ENCODE results near the gene HLA-DQB1. TPM values are rescaled to one million over a fixed set of nuclear protein-coding genes. Genes with fewer than 3 reads are reported as not detected.
"Not testable (repeated sequence)": the region's sequence is repeated elsewhere in the genome, so short reads cannot be mapped to it uniquely, and the experiment has no call there.

HLA-DQB1 gene
- polyA plus RNA-seq, 4 donors, result 23.5 to 181 (median 85.8) TPM

- DNase-seq; H3K36me3 ChIP-seq (ENCODE audit: control insufficient read depth in 3 of 3, insufficient read depth in 2 of 3, low read depth in 1 of 3, low read length in 3 of 3); H3K4me1 ChIP-seq (ENCODE audit: control insufficient read depth in 3 of 3, insufficient read depth in 2 of 3, low read depth in 1 of 3, low read length in 2 of 3); H3K4me3 ChIP-seq (ENCODE audit: low read depth in 1 of 3, low read length in 3 of 3); H3K27ac ChIP-seq (ENCODE audit: low read depth in 1 of 3, low read length in 2 of 3); FAIRE-seq; H3K27me3 ChIP-seq (ENCODE audit: control insufficient read depth in 3 of 3, insufficient read depth in 3 of 3, low read length in 3 of 3); H3K9me3 ChIP-seq (ENCODE audit: control insufficient read depth in 2 of 2, insufficient read depth in 1 of 2, low read depth in 1 of 2, low read length in 1 of 2): not testable (repeated sequence)
- WGBS, 3 donors, result 60 to 96% (median 78%) methylated on average over 2 of the region's 13 CpGs
Measured at GRCh38 chr6:32629793-32630192, 36.7 kb downstream of the HLA-DQB1 start.

GRCh38 chr6:32627831-32628230 lies 38.6 kb downstream of the HLA-DQB1 start:
- no peaks in the 10 kb centered on the region for H3K27me3 ChIP-seq (ENCODE audit: control insufficient read depth in 3 of 3, insufficient read depth in 3 of 3, low read length in 3 of 3)
- H3K9me3 ChIP-seq (ENCODE audit: control insufficient read depth in 2 of 2, insufficient read depth in 1 of 2, low read depth in 1 of 2, low read length in 1 of 2), result no peaks in the 10 kb centered on the region
- no peaks in the 10 kb centered on the region for H3K4me1 ChIP-seq (ENCODE audit: control insufficient read depth in 3 of 3, insufficient read depth in 2 of 3, low read depth in 1 of 3, low read length in 2 of 3)
- DNase-seq, result no peak
- WGBS, 3 donors, result 25 to 29% (median 27%) methylated on average over 3 of the region's 3 CpGs
- H3K36me3 ChIP-seq (ENCODE audit: control insufficient read depth in 3 of 3, insufficient read depth in 2 of 3, low read depth in 1 of 3, low read length in 3 of 3), result no peaks in the 10 kb centered on the region
- H3K27ac ChIP-seq (ENCODE audit: low read depth in 1 of 3, low read length in 2 of 3), result no peak overlapping the region
- no peak overlapping the region for H3K4me3 ChIP-seq (ENCODE audit: low read depth in 1 of 3, low read length in 3 of 3)
- no peak for FAIRE-seq

DNA sequence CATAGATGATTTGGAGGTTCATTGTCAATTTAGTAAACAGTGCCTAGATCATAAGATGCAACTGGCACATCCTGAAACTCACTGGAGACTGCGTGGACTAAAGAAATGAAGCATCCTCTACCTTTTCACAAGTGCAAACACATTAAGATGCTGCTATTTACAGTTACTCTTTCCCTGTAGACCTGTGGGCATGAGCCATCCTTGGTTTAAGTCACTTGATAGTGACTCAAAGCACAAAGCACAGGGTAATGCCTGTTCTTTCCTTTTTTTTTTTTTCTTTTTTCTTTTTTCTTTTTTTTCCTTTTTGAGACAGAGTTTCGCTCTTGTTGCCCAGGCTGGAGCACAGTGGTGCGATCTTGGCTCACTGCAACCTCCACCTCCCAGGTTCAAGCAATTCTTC lies 39.2 kb downstream of the HLA-DQB1 start:
- no peak overlapping the region for H3K27ac ChIP-seq (ENCODE audit: low read depth in 1 of 3, low read length in 2 of 3)
- H3K36me3 ChIP-seq (ENCODE audit: control insufficient read depth in 3 of 3, insufficient read depth in 2 of 3, low read depth in 1 of 3, low read length in 3 of 3), result no peaks in the 10 kb centered on the region
- H3K4me1 ChIP-seq (ENCODE audit: control insufficient read depth in 3 of 3, insufficient read depth in 2 of 3, low read depth in 1 of 3, low read length in 2 of 3), result no peaks in the 10 kb centered on the region
- H3K27me3 ChIP-seq (ENCODE audit: control insufficient read depth in 3 of 3, insufficient read depth in 3 of 3, low read length in 3 of 3), result no peaks in the 10 kb centered on the region
- 0% methylated on average over 1 of the region's 3 CpGs for WGBS, 3 donors
- H3K9me3 ChIP-seq (ENCODE audit: control insufficient read depth in 2 of 2, insufficient read depth in 1 of 2, low read depth in 1 of 2, low read length in 1 of 2), result no peaks in the 10 kb centered on the region
- DNase-seq (no peak), FAIRE-seq (no peak)
- H3K4me3 ChIP-seq (ENCODE audit: low read depth in 1 of 3, low read length in 3 of 3), result no peak overlapping the region

- no peaks in the 10 kb centered on the region for H3K9me3 ChIP-seq (ENCODE audit: control insufficient read depth in 2 of 2, insufficient read depth in 1 of 2, low read depth in 1 of 2, low read length in 1 of 2)
- H3K4me3 ChIP-seq (ENCODE audit: low read depth in 1 of 3, low read length in 3 of 3), result no peak overlapping the region
- WGBS, 3 donors, result 20 to 22% (median 20%) methylated on average over 5 of the region's 5 CpGs
- H3K4me1 ChIP-seq (ENCODE audit: control insufficient read depth in 3 of 3, insufficient read depth in 2 of 3, low read depth in 1 of 3, low read length in 2 of 3), result no peaks in the 10 kb centered on the region
- H3K36me3 ChIP-seq (ENCODE audit: control insufficient read depth in 3 of 3, insufficient read depth in 2 of 3, low read depth in 1 of 3, low read length in 3 of 3), result no peaks in the 10 kb centered on the region
- H3K27ac ChIP-seq (ENCODE audit: low read depth in 1 of 3, low read length in 2 of 3), result no peak overlapping the region
- DNase-seq (no peak), FAIRE-seq (no peak)
- no peaks in the 10 kb centered on the region for H3K27me3 ChIP-seq (ENCODE audit: control insufficient read depth in 3 of 3, insufficient read depth in 3 of 3, low read length in 3 of 3)
Measured at GRCh38 chr6:32625137-32625536, 41.3 kb downstream of the HLA-DQB1 start.

GRCh38 chr6:32624565-32624964 lies 41.9 kb downstream of the HLA-DQB1 start:
- H3K4me3 ChIP-seq (ENCODE audit: low read depth in 1 of 3, low read length in 3 of 3), result no peak overlapping the region
- FAIRE-seq, result no peak
- DNase-seq, result no peak
- no peak overlapping the region for H3K27ac ChIP-seq (ENCODE audit: low read depth in 1 of 3, low read length in 2 of 3)
- H3K9me3 ChIP-seq (ENCODE audit: control insufficient read depth in 2 of 2, insufficient read depth in 1 of 2, low read depth in 1 of 2, low read length in 1 of 2), result no peaks in the 10 kb centered on the region
- WGBS, 3 donors, result 0 to 9% (median 0%) methylated on average over 1 of the region's 3 CpGs
- H3K36me3 ChIP-seq (ENCODE audit: control insufficient read depth in 3 of 3, insufficient read depth in 2 of 3, low read depth in 1 of 3, low read length in 3 of 3), result no peaks in the 10 kb centered on the region
- no peaks in the 10 kb centered on the region for H3K4me1 ChIP-seq (ENCODE audit: control insufficient read depth in 3 of 3, insufficient read depth in 2 of 3, low read depth in 1 of 3, low read length in 2 of 3)
- H3K27me3 ChIP-seq (ENCODE audit: control insufficient read depth in 3 of 3, insufficient read depth in 3 of 3, low read length in 3 of 3), result no peaks in the 10 kb centered on the region

GRCh38 chr6:32623693-32624092 lies 42.8 kb downstream of the HLA-DQB1 start:
- Histone ChIP-seq H3K4me1 (ENCODE audit: control insufficient read depth in 3 of 3, insufficient read depth in 2 of 3, low read depth in 1 of 3, low read length in 2 of 3) (no peaks in the 10 kb centered on the region), H3K4me3 (ENCODE audit: low read depth in 1 of 3, low read length in 3 of 3) (no peak overlapping the region), H3K36me3 (ENCODE audit: control insufficient read depth in 3 of 3, insufficient read depth in 2 of 3, low read depth in 1 of 3, low read length in 3 of 3) (no peaks in the 10 kb centered on the region), H3K9me3 (ENCODE audit: control insufficient read depth in 2 of 2, insufficient read depth in 1 of 2, low read depth in 1 of 2, low read length in 1 of 2) (no peaks in the 10 kb centered on the region), H3K27me3 (ENCODE audit: control insufficient read depth in 3 of 3, insufficient read depth in 3 of 3, low read length in 3 of 3) (no peaks in the 10 kb centered on the region), H3K27ac (ENCODE audit: low read depth in 1 of 3, low read length in 2 of 3) (no peak overlapping the region)
- FAIRE-seq (no peak), DNase-seq (no peak)

DNA sequence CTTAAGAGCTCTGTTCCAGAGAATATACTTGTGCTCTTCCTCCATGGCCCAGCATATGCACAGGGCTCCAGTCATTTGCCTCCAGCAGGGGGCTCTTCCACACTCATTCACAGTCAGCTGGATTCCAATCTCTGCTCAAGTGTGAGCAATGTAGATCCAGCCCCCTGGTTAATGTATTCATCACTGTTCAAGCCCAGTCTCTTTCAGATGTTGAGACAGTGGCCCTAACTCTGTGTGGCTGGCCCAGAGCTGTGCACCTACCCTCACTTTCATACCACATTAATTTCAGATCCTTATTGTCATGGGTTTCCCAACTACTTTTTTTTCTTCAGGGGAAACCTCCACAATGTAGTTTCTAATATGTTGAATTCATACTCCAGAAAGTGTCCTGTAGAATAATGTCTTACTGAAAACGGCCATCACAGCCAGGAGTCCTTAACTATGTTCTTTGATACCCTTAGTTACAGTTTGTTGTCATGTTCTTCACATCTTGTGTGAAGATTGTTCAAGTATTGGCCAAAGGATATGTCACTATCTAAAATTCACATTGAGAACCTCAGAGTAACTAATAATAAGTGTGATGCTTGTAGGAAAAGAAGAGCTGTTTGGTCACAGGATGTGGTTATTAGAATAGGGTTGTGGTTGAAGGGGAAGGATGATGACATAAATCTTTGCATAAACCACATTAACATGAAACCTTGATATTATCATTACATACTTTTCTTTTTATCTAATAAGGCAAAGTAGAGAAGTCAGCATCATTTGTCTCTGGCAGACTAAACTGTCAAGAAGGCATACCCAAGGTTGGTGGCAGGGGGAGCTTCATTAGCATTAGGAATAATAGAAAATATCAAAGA lies 43.7 kb downstream of the HLA-DQB1 start:
- no peak overlapping the region for H3K27ac ChIP-seq (ENCODE audit: low read depth in 1 of 3, low read length in 2 of 3)
- no peaks in the 10 kb centered on the region for H3K9me3 ChIP-seq (ENCODE audit: control insufficient read depth in 2 of 2, insufficient read depth in 1 of 2, low read depth in 1 of 2, low read length in 1 of 2)
- H3K4me1 ChIP-seq (ENCODE audit: control insufficient read depth in 3 of 3, insufficient read depth in 2 of 3, low read depth in 1 of 3, low read length in 2 of 3), result no peaks in the 10 kb centered on the region
- WGBS, 3 donors, result 0 to 54% (median 3%) methylated on average over 1 of the region's 1 CpG
- H3K27me3 ChIP-seq (ENCODE audit: control insufficient read depth in 3 of 3, insufficient read depth in 3 of 3, low read length in 3 of 3), result no peaks in the 10 kb centered on the region
- no peak overlapping the region for H3K4me3 ChIP-seq (ENCODE audit: low read depth in 1 of 3, low read length in 3 of 3)
- peak; percentile 26 for FAIRE-seq
- H3K36me3 ChIP-seq (ENCODE audit: control insufficient read depth in 3 of 3, insufficient read depth in 2 of 3, low read depth in 1 of 3, low read length in 3 of 3), result no peaks in the 10 kb centered on the region
- DNase-seq, result peak; percentile 49 to 64

- Histone ChIP-seq H3K27ac (ENCODE audit: low read depth in 1 of 3, low read length in 2 of 3) (no peak overlapping the region), H3K27me3 (ENCODE audit: control insufficient read depth in 3 of 3, insufficient read depth in 3 of 3, low read length in 3 of 3) (no peaks in the 10 kb centered on the region), H3K9me3 (ENCODE audit: control insufficient read depth in 2 of 2, insufficient read depth in 1 of 2, low read depth in 1 of 2, low read length in 1 of 2) (no peaks in the 10 kb centered on the region), H3K36me3 (ENCODE audit: control insufficient read depth in 3 of 3, insufficient read depth in 2 of 3, low read depth in 1 of 3, low read length in 3 of 3) (no peaks in the 10 kb centered on the region), H3K4me1 (ENCODE audit: control insufficient read depth in 3 of 3, insufficient read depth in 2 of 3, low read depth in 1 of 3, low read length in 2 of 3) (no peaks in the 10 kb centered on the region), H3K4me3 (ENCODE audit: low read depth in 1 of 3, low read length in 3 of 3) (no peak overlapping the region)
- FAIRE-seq (no peak), DNase-seq (no peak)
- WGBS, 3 donors, result 31 to 44% (median 43%) methylated on average over 3 of the region's 3 CpGs
Measured at GRCh38 chr6:32621372-32621771, 45.1 kb downstream of the HLA-DQB1 start.

GRCh38 chr6:32617751-32618150 lies 48.7 kb downstream of the HLA-DQB1 start:
- 52 to 97% (median 54%) methylated on average over 1 of the region's 1 CpG for WGBS, 3 donors
- Histone ChIP-seq H3K4me1 (ENCODE audit: control insufficient read depth in 3 of 3, insufficient read depth in 2 of 3, low read depth in 1 of 3, low read length in 2 of 3) (no peaks in the 10 kb centered on the region), H3K27ac (ENCODE audit: low read depth in 1 of 3, low read length in 2 of 3) (no peak overlapping the region), H3K4me3 (ENCODE audit: low read depth in 1 of 3, low read length in 3 of 3) (no peak overlapping the region), H3K9me3 (ENCODE audit: control insufficient read depth in 2 of 2, insufficient read depth in 1 of 2, low read depth in 1 of 2, low read length in 1 of 2) (no peaks in the 10 kb centered on the region), H3K27me3 (ENCODE audit: control insufficient read depth in 3 of 3, insufficient read depth in 3 of 3, low read length in 3 of 3) (no peaks in the 10 kb centered on the region), H3K36me3 (ENCODE audit: control insufficient read depth in 3 of 3, insufficient read depth in 2 of 3, low read depth in 1 of 3, low read length in 3 of 3) (no peaks in the 10 kb centered on the region)
- no peak for DNase-seq
- FAIRE-seq, result no peak

Measured in small intestine (tissue), 7 donors.